IPS DF 4.7 (cell line): ENCODE measurements around the gene ZNF76.
"Not testable (repeated sequence)": the region's sequence is repeated elsewhere in the genome, so short reads cannot be mapped to it uniquely, and the experiment has no call there.

Experiments used
- DNase-seq: peaks from one replicate; pipeline ENCODE4 v3.0.0-alpha.2; 2013; ENCODE audit warnings: low spot score; ENCODE audit errors: extremely low read depth

Gene ZNF76

DNA sequence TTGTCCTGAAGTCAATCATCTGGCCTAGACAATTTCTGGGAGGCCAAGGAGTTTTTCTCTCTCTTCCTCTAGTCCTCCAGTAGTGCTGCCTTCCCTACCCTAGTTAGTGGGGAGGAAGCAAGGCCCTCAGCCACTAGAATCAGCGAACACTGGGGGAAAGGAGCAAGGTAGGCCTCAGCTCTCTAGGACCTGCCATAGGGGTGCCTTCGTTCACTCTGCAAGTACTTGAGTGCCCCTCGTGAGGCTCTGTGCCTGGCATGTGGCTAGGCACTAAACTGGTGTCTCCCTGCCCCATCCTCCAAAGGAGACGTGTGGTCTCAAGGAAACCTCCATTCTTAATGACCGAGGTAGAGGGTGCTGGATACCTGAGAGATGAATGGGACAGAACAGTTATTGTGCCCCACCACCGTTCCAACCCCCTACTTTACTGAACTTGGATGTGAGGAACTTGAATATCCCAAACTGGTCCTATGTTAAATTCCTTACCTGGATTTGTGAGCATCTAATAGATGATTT, 39.1 kb downstream of the ZNF76 start:
- no peak for DNase-seq

- DNase-seq = no peak
Observed at GRCh38 chr6:35299674-35300073, 40.1 kb downstream of the ZNF76 start.

- no peak for DNase-seq
Observed at GRCh38 chr6:35300848-35301247, 41.3 kb downstream of the ZNF76 start.

GRCh38 chr6:35302604-35303241, 43.2 kb downstream of the ZNF76 start:
- DNase-seq = no peak

- DNase-seq = no peak
Observed at GRCh38 chr6:35304299-35304698, 44.8 kb downstream of the ZNF76 start.

- no peak for DNase-seq
Observed at GRCh38 chr6:35305117-35305516, 45.6 kb downstream of the ZNF76 start.

DNA sequence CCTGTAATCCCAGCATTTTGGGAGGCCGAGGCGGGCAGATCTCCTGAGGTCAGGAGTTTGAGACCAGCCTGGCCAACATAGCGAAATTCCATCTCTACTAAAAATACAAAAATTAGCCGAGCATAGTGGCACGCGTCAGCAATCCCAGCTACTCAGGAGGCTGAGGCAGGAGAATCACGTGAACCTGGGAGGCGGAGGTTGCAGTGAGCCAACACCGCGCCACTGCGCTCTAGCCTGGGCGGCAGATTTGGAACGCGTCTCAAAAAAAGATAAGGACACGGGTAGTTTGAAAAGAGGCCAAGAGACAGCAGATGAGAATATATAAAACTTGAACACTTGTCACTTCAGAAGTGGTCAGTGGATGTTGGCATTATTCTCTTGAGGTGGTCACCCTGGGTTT, 47.6 kb downstream of the ZNF76 start:
- DNase-seq = not testable (repeated sequence)

GRCh38 chr6:35308543-35308942, 49.0 kb downstream of the ZNF76 start:
- not testable (repeated sequence) for DNase-seq

GRCh38 chr6:35309611-35310264, 50.2 kb downstream of the ZNF76 start:
- no peak for DNase-seq

DNA sequence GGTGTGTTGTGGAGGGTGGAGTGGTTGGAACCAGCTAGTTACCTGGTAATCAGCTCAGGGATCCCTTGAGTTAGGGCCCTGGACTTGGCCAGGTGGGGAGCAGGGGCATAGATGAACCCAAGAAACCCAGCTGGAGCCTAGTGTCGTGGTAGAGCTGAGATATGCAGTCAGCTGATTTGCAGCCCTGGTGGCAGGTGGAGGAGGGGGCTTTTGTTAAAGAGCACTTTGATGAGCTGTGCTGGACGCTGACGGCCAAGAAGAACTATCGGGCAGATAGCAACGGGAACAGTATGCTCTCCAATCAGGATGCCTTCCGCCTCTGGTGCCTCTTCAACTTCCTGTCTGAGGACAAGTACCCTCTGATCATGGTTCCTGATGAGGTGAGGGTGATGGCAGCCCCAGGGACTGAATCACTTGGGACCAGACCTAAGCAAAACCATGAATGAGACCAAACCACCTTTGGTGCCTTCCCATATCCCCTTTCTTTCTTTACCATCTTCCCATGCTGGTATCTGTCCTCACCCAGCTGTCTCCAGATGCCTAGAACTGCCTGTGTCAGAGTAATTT, 50.8 kb downstream of the ZNF76 start:
- DNase-seq = no peak

DNA sequence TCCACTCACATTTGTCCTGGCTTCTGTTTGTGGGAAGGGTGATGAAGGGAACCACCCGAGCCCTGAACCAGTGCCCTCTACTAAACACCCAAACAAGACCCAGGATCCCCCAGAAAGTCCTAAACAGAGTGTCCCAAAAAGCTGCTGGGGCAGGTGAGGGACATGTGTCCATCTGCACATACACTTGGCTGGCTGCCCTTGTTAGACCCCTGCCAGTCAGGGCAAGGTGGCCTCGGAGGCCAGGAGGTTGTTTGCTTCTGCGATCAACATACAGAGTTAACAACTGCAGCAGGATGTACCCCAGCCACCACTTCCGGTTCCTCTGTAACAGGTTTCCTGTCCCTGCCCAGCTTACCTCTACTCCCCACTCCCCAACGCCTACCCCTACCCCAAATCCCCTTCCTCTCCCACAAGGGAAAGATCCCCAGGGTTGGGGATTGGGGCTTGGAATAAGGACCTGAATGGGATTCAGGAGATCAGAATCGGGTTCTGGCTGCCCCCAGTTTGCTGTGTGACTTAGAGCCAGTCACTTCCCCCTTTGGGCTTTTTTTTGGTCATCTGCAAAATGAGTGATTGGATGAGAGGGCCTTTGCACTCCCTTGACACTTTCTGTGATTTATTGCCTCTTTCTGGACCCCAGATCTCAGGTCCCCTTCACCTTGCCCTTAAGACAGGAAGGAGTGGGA, 52.0 kb downstream of the ZNF76 start:
- no peak for DNase-seq

- no peak for DNase-seq
Observed at GRCh38 chr6:35312076-35312800, 52.7 kb downstream of the ZNF76 start.

DNA sequence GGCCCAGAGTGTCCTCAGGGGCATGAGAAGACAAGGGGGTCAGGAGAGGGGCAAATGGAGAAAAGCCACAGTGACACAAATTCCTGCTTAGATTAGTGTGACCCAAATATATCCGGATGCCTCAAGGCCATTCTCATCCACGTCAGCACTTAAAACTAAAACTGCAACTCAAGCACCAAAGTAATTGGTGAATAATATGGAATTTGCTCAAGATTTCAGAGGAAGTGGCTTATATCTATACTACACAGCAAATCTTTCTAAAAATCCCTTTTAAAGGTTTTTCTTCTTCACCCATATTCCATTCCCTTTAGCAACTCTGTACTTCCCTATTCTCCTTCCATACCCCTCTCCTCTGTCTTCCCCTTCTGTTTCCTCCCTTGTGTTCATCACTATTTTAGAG, 53.3 kb downstream of the ZNF76 start:
- no peak for DNase-seq

- DNase-seq = no peak
Observed at GRCh38 chr6:35317483-35318195, 58.1 kb downstream of the ZNF76 start.

GRCh38 chr6:35318196-35319171, 58.9 kb downstream of the ZNF76 start:
- no peak for DNase-seq

DNA sequence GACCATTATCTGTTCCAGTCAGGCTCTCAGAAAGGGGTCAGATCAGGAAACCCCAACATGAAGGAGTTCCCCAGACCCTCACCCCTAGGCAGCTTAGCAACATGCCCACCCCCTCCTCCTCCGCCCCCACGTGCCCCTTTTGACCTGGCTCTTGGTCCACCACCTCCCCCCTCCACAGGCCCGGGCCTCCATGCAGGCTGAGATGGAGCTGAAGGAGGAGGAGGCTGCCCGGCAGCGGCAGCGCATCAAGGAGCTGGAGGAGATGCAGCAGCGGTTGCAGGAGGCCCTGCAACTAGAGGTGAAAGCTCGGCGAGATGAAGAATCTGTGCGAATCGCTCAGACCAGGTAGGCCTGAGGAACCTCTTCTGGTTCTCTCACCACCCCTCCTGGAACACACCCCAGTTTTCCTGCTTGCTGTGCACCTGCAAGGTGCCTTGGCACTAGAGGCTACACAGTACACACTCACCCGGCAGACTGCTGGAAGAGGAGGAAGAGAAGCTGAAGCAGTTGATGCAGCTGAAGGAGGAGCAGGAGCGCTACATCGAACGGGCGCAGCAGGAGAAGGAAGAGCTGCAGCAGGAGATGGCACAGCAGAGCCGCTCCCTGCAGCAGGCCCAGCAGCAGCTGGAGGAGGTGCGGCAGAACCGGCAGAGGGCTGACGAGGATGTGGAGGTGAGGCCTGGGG, 60.0 kb downstream of the ZNF76 start:
- DNase-seq = no peak

GRCh38 chr6:35320031-35320410, 60.5 kb downstream of the ZNF76 start:
- no peak for DNase-seq

DNA sequence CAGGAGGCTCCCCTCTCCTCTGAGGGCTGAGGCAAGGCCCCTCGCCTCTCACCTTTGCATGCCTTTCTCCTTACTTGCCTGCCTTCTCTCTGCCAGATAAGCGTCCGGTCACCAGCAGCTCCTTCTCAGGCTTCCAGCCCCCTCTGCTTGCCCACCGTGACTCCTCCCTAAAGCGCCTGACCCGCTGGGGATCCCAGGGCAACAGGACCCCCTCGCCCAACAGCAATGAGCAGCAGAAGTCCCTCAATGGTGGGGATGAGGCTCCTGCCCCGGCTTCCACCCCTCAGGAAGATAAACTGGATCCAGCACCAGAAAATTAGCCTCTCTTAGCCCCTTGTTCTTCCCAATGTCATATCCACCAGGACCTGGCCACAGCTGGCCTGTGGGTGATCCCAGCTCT, 61.6 kb downstream of the ZNF76 start:
- DNase-seq = no peak

GRCh38 chr6:35327349-35328027, 68.0 kb downstream of the ZNF76 start:
- DNase-seq = no peak
